OCI-LY1 (cell line): Measurements from ENCODE around the gene FALEC.

Experiments
- H2AFZ ChIP-seq: fragments of 200-600 bp; sonication (generic), shearing (Covaris generic); 2 replicates; pipeline ENCODE4 v1.6.0; 2014; ENCODE audit warnings: antibody characterized with exemption, mild to moderate bottlenecking, low read length
- H3F3A ChIP-seq: fragments of 200-600 bp; sonication (generic), shearing (Covaris generic); 2 replicates; pipeline ENCODE4 v1.6.0; 2014; ENCODE audit warnings: mild to moderate bottlenecking, antibody characterized with exemption, low read length, moderate library complexity; ENCODE audit not compliant: insufficient read depth
- H3K27ac ChIP-seq: fragments of 200-600 bp; sonication (generic); 2 replicates; pipeline ENCODE4 v1.5.1; 2014; ENCODE audit warnings: low read length, mixed run types, mild to moderate bottlenecking, low read depth; ENCODE audit not compliant: poor library complexity, severe bottlenecking
- H3K27me3 ChIP-seq: fragments of 200-600 bp; sonication (generic); 2 replicates; pipeline ENCODE4 v1.6.0; 2014; ENCODE audit warnings: antibody characterized with exemption, mild to moderate bottlenecking, low read length, moderate library complexity; ENCODE audit not compliant: insufficient read depth
- H3K36me3 ChIP-seq: fragments of 200-600 bp; sonication (generic); 2 replicates; pipeline ENCODE4 v1.6.1; 2014; ENCODE audit warnings: mild to moderate bottlenecking, antibody characterized with exemption, low read length, moderate library complexity, mixed read lengths; ENCODE audit not compliant: insufficient read depth
- H3K4me1 ChIP-seq: fragments of 200-600 bp; sonication (generic); 2 replicates; pipeline ENCODE4 v1.5.1; 2014; ENCODE audit warnings: mild to moderate bottlenecking, low read length, moderate library complexity; ENCODE audit not compliant: insufficient read depth, severe bottlenecking
- H3K4me2 ChIP-seq: fragments of 200-600 bp; sonication (generic), shearing (Covaris generic); 2 replicates; pipeline ENCODE4 v1.6.1; 2014; ENCODE audit warnings: low read length
- H3K4me3 ChIP-seq: fragments of 200-600 bp; sonication (generic); 2 replicates; pipeline ENCODE4 v1.5.1; 2014; ENCODE audit warnings: low read length, low read depth, mild to moderate bottlenecking, mixed read lengths; ENCODE audit not compliant: poor library complexity, severe bottlenecking
- H3K79me2 ChIP-seq: fragments of 200-600 bp; shearing (Covaris generic); 2 replicates; pipeline ENCODE4 v1.6.1; 2016; ENCODE audit warnings: mixed run types, low read length, mixed read lengths; ENCODE audit not compliant: insufficient read depth
- H3K9ac ChIP-seq: fragments of 200-600 bp; sonication (generic), shearing (Covaris generic); 2 replicates; pipeline ENCODE4 v1.6.1; 2014; ENCODE audit warnings: mild to moderate bottlenecking, low read length, mixed read lengths
- H3K9me2 ChIP-seq: fragments of 200-600 bp; sonication (generic), shearing (Covaris generic); 2 replicates; pipeline ENCODE4 v1.6.1; 2014; ENCODE audit warnings: low read depth, mild to moderate bottlenecking, low read length, mixed read lengths
- H3K9me3 ChIP-seq: fragments of 200-600 bp; shearing (Covaris generic); 2 replicates; pipeline ENCODE4 v1.6.1; 2014; ENCODE audit warnings: low read length, mixed read lengths
- H4K20me1 ChIP-seq: fragments of 200-600 bp; sonication (generic), shearing (Covaris generic); 2 replicates; pipeline ENCODE4 v1.6.0; 2016; ENCODE audit warnings: mild to moderate bottlenecking, low read length; ENCODE audit not compliant: insufficient read depth
- CTCF ChIP-seq: fragments of 200-600 bp; sonication (generic), shearing (Covaris generic); IDR thresholded peaks from 2 replicates; pipeline ENCODE4 v1.5.1; 2017; ENCODE audit warnings: mild to moderate bottlenecking, antibody characterized with exemption, low read length, moderate library complexity, mixed read lengths
- EZH2 ChIP-seq: fragments of 200-600 bp; sonication (generic), shearing (Covaris generic); IDR thresholded peaks from 2 replicates; pipeline ENCODE4 v1.8.0; 2017; ENCODE audit warnings: borderline replicate concordance, mixed run types, mild to moderate bottlenecking, antibody characterized with exemption, low read length, moderate library complexity, mixed read lengths

The FALEC gene

GRCh38 chr1:150511985-150512660, 3.4 kb upstream of the FALEC start:
- Histone ChIP-seq H3K4me2 (no peak overlapping the region), H3K36me3 (peaks cover 5% of the 10 kb centered on the region), H3K4me3 (no peak overlapping the region), H3K4me1 (peaks cover 18% of the 10 kb centered on the region), H3K9ac (no peak overlapping the region), H2AFZ (no peak overlapping the region), H4K20me1 (no peaks in the 10 kb centered on the region), H3K27ac (no peak overlapping the region), H3K9me3 (no peaks in the 10 kb centered on the region), H3K9me2 (no peaks in the 10 kb centered on the region), H3K27me3 (no peaks in the 10 kb centered on the region), H3K79me2 (no peaks in the 10 kb centered on the region), H3F3A (no peaks in the 10 kb centered on the region)
- no peak for TF ChIP-seq CTCF
- no peak for TF ChIP-seq EZH2

GRCh38 chr1:150512846-150513245, 2.7 kb upstream of the FALEC start:
- Histone ChIP-seq H3K27me3 (no peaks in the 10 kb centered on the region), H3K9me3 (no peaks in the 10 kb centered on the region), H3K36me3 (peaks cover 5% of the 10 kb centered on the region; the same call in 1 of the 2 replicates), H3K9ac (no peak overlapping the region), H4K20me1 (no peaks in the 10 kb centered on the region), H3K4me3 (no peak overlapping the region), H3K4me2 (no peak overlapping the region), H3K27ac (no peak overlapping the region), H3K4me1 (peaks cover 18% of the 10 kb centered on the region), H2AFZ (no peak overlapping the region), H3K9me2 (no peaks in the 10 kb centered on the region), H3F3A (no peaks in the 10 kb centered on the region), H3K79me2 (no peaks in the 10 kb centered on the region)
- TF ChIP-seq EZH2, result no peak
- no peak for TF ChIP-seq CTCF

GRCh38 chr1:150513351-150513791, 2.2 kb upstream of the FALEC start:
- H4K20me1 ChIP-seq, result no peaks in the 10 kb centered on the region
- no peak overlapping the region for H3K9ac ChIP-seq
- H3K4me3 ChIP-seq, result no peak overlapping the region
- H3K9me2 ChIP-seq, result no peaks in the 10 kb centered on the region
- H3K79me2 ChIP-seq, result no peaks in the 10 kb centered on the region
- H2AFZ ChIP-seq, result no peak overlapping the region
- no peak for TF ChIP-seq CTCF
- no peak for TF ChIP-seq EZH2
- H3F3A ChIP-seq, result no peaks in the 10 kb centered on the region
- H3K36me3 ChIP-seq, result no peaks in the 10 kb centered on the region; the same call in 1 of the 2 replicates
- H3K4me1 ChIP-seq, result peaks cover 18% of the 10 kb centered on the region
- H3K27me3 ChIP-seq, result no peaks in the 10 kb centered on the region
- no peak overlapping the region for H3K4me2 ChIP-seq
- no peak overlapping the region for H3K27ac ChIP-seq
- H3K9me3 ChIP-seq, result no peaks in the 10 kb centered on the region
